B cell (primary cell): ENCODE data around the gene STK38L. TPM values are rescaled to one million over a fixed set of nuclear protein-coding genes. Genes with fewer than 3 reads are reported as not detected.

Experiments used
- ATAC-seq: fragments of 200-7000 bp; cut with Tn5 transposase; one replicate; pipeline ENCODE4 v1.10.0; 2021; ENCODE audit warnings: low read depth, mild to moderate bottlenecking, moderate number of reproducible peaks, moderate library complexity
- CTCF ChIA-PET: fragments of 350-600 bp; sonication (Branson Sonifier 250); formaldehyde crosslinking; loops from one replicate; lab custom pipeline; 2021; ENCODE audit warnings: antibody characterized with exemption, inconsistent platforms; lab: Charles Lee
- POLR2A ChIA-PET: fragments of 350-600 bp; sonication (Branson Sonifier 250); formaldehyde crosslinking; loops from one replicate; lab custom pipeline; 2021; ENCODE audit warnings: antibody characterized with exemption; lab: Charles Lee
- DNase-seq: peaks from one replicate; pipeline ENCODE4 v3.0.0; 2013
- H2AFZ ChIP-seq: 2 replicates; pipeline ENCODE4 v1.6.1; 2012; ENCODE audit warnings: mild to moderate bottlenecking, low read depth, low read length; ENCODE audit not compliant: insufficient read depth, poor library complexity, severe bottlenecking
- H3K27ac ChIP-seq, 2 donors: 1 replicate in 1 of 2; 2 replicates in 1 of 2; pipeline ENCODE4 v1.5.1; 2012 to 2013; ENCODE audit warnings: low read length in 2 of 2, mild to moderate bottlenecking in 2 of 2, moderate library complexity in 1 of 2
- H3K27me3 ChIP-seq, 4 experiments: fragments of 200-600 bp in 1 of 4; sonication (generic) in 1 of 4; replicated peaks in 1 of 4; 1 replicate in 2 of 4; 2 replicates in 2 of 4; pipeline versions ENCODE4 v1.6.1 to v1.7.0; 2013 to 2016; ENCODE audit warnings: low read length in 3 of 4, mild to moderate bottlenecking in 2 of 4, mixed read lengths in 1 of 4, moderate library complexity in 1 of 4; ENCODE audit not compliant: insufficient read depth in 4 of 4, control insufficient read depth in 3 of 4; ENCODE audit errors: control extremely low read depth in 1 of 4
- H3K36me3 ChIP-seq, 2 experiments: replicated peaks in 1 of 2; 1 replicate in 1 of 2; 2 replicates in 1 of 2; pipeline versions ENCODE4 v1.6.1 to v1.7.1; 2013; ENCODE audit warnings: low read length in 1 of 2; ENCODE audit not compliant: insufficient read depth in 2 of 2, control insufficient read depth in 1 of 2; ENCODE audit errors: control extremely low read depth in 1 of 2, extremely low read depth in 1 of 2
- H3K4me1 ChIP-seq, 2 donors: fragments of 200-600 bp in 1 of 2; sonication (generic) in 1 of 2; 1 replicate in 1 of 2; 2 replicates in 1 of 2; pipeline versions ENCODE4 v1.5.1 to v1.6.1; 2013 to 2017; ENCODE audit warnings: low read length in 2 of 2; ENCODE audit not compliant: control insufficient read depth in 2 of 2, insufficient read depth in 2 of 2
- H3K4me2 ChIP-seq: replicated peaks from 2 replicates; pipeline ENCODE3; 2012; ENCODE audit warnings: mild to moderate bottlenecking, low read depth, low read length; ENCODE audit not compliant: poor library complexity, severe bottlenecking
- H3K4me3 ChIP-seq, 5 experiments: fragments of 200-600 bp in 1 of 5; sonication (generic) in 1 of 5; 1 replicate in 3 of 5; 2 replicates in 2 of 5; pipeline versions ENCODE4 v1.5.1 to v1.7.0; 2011 to 2016; ENCODE audit warnings: low read length in 4 of 5, mild to moderate bottlenecking in 4 of 5, low read depth in 2 of 5, control low read depth in 1 of 5, moderate library complexity in 1 of 5; ENCODE audit not compliant: insufficient read depth in 1 of 5; ENCODE audit errors: control extremely low read depth in 1 of 5, extremely low read depth in 1 of 5
- H3K79me2 ChIP-seq: fragments of 200-600 bp; sonication (generic); one replicate; pipeline ENCODE4 v1.6.0; 2016; ENCODE audit warnings: low read length; ENCODE audit not compliant: control insufficient read depth, insufficient read depth
- H3K9ac ChIP-seq: fragments of 200-600 bp; sonication (generic); 2 replicates; pipeline ENCODE4 v1.6.1; 2017; ENCODE audit warnings: mild to moderate bottlenecking, low read length, moderate library complexity
- H3K9me3 ChIP-seq, 3 donors: one replicate each; pipeline versions ENCODE4 v1.6.1 to v1.7.1; 2013; ENCODE audit warnings: low read length in 2 of 3; ENCODE audit not compliant: control insufficient read depth in 2 of 3, insufficient read depth in 1 of 3; ENCODE audit errors: control extremely low read depth in 1 of 3
- H4K20me1 ChIP-seq: 2 replicates; pipeline ENCODE4 v1.6.0; 2012; ENCODE audit warnings: mild to moderate bottlenecking, low read length; ENCODE audit not compliant: insufficient read depth, control insufficient read depth, poor library complexity, severe bottlenecking
- H3K27ac Mint-ChIP-seq: one replicate; pipeline ENCODE4 v1.8.0; 2021; ENCODE audit warnings: mixed read lengths
- H3K27me3 Mint-ChIP-seq: one replicate; pipeline ENCODE4 v1.8.0; 2021; ENCODE audit warnings: mixed read lengths
- H3K4me1 Mint-ChIP-seq: one replicate; pipeline ENCODE4 v1.8.0; 2021; ENCODE audit warnings: mixed read lengths
- H3K4me3 Mint-ChIP-seq: one replicate; pipeline ENCODE4 v1.8.0; 2021; ENCODE audit warnings: mixed read lengths
- H3K9me3 Mint-ChIP-seq: one replicate; pipeline ENCODE4 v1.8.0; 2022; ENCODE audit warnings: mixed read lengths; ENCODE audit not compliant: insufficient read depth
- EZH2 ChIP-seq: IDR thresholded peaks from 2 replicates; pipeline ENCODE4 v1.6.1; 2012; ENCODE audit warnings: borderline replicate concordance, low read depth, mild to moderate bottlenecking, moderate library complexity, low read length; ENCODE audit not compliant: insufficient read depth, poor library complexity, severe bottlenecking
- WGBS: methylation state at CpG from one replicate; pipeline ENCODE4 v1.1.5; 2013; ENCODE audit warnings: missing lambda C conversion rate; ENCODE audit not compliant: insufficient coverage; 5-methylcytosine and 5-hydroxymethylcytosine counted together
- intact Hi-C: fragments of 100-400 bp; cut with micrococcal nuclease; formaldehyde crosslinking; loops from one replicate; pipeline ENCODE4 v1.10.0; 2022
- polyA plus RNA-seq: library from polyadenylated mRNA; depleted of rRNA; stranded (reverse); fragments of >200 nt; gene quantifications from 2 replicates; pipeline ENCODE4 v1.2.3, GENCODE V29; 2012
- total RNA-seq, 2 donors: library from RNA; stranded (reverse); fragments of 120-200 nt in 1 of 2; gene quantifications; 1 replicate in 1 of 2; 2 replicates in 1 of 2; pipeline versions ENCODE4 v1.2.3 to v1.2.4, GENCODE V29; 2013 to 2022
- TF ChIP-seq, protein P1 (sequence below): fragments of 200-600 bp; IDR thresholded peaks from one replicate; pipeline ENCODE4 v1.8.0; 2022; ENCODE audit warnings: antibody characterized with exemption, mild to moderate bottlenecking

The STK38L gene
- total and polyA plus RNA-seq, 2 donors (not counting 1 experiment from before 2014, with no cell fraction given): 5.5 to 21.2 TPM

DNA sequence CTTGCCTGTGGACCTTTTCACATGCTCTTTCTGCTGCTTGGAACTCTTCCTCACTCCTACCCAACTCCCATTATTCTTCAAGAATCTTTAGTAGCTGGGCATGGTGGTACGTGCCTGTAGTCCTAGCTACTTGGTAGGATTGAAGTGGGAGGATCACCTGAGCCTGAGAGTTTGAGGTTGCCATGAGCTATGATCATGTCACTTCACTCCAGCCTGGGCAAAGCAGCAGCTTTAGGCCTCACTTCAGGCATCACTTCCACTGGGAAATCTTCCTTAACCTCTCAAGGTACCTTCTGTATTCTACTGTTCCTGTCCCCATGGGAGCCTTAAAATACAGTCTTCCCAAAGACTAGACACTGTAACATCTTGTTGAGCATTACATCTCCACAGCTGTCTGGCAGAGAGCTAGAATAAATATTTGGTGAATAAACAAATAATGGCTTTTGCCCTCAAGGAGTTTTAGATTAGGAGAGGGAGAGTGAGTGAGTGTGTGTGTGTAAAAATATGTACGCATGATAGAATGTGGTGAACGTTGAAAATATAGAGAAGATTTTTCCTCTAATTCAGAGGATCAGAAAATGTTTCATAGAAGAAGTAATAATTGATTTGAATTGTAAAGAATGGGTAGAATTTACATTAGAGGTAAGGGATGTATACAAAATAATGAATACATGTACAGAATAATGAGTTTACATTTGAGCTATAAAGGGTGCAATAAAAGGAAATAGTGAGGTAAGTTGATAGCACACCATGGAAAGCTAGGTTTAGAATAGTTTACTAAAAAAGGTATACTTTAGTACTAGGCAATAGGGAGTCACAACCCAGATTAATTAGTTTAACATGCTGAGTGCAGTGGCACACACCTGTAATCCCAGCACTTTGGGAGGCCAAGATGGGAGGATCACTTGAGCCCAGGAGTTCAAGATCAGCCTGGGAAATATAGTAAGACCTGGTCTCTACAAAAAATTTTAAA is 59.3 kb downstream of the STK38L start:
- ATAC-seq (no peak), DNase-seq (no peak)
- Histone ChIP-seq H3K4me3 (no peak overlapping the region), H3K79me2 (no peaks in the 10 kb centered on the region), H3K4me2 (no peak overlapping the region), H4K20me1 (no peaks in the 10 kb centered on the region), H3K36me3 (peaks cover 6 to 10% of the 10 kb centered on the region in 2 experiments), H3K9me3 (no peaks in the 10 kb centered on the region), H3K27ac (no peak overlapping the region), H3K27me3 (no peaks in the 10 kb centered on the region), H2AFZ (no peak overlapping the region), H3K4me1 (no peaks in the 10 kb centered on the region), H3K9ac (no peak overlapping the region)
- H3K27ac Mint-ChIP-seq: no peak overlapping the region
- H3K27me3 Mint-ChIP-seq: no peaks in the 10 kb centered on the region
- no peaks in the 10 kb centered on the region for H3K4me1 Mint-ChIP-seq
- H3K9me3 Mint-ChIP-seq: no peaks in the 10 kb centered on the region
- 100% methylated on average over 2 of the region's 3 CpGs for WGBS
- intact Hi-C loops: no loop called here
- ChIA-PET CTCF (interaction anchor here (0.7 to 7.2 kb wide), 13 partner anchors 10 to 448 kb away, joined by 3 to 103 read pairs (median 3); partner anchors contain the start of genes MED21 and TM7SF3), POLR2A (no interaction called here)
- no peak for TF ChIP-seq EZH2
- TF ChIP-seq, protein P1, sequence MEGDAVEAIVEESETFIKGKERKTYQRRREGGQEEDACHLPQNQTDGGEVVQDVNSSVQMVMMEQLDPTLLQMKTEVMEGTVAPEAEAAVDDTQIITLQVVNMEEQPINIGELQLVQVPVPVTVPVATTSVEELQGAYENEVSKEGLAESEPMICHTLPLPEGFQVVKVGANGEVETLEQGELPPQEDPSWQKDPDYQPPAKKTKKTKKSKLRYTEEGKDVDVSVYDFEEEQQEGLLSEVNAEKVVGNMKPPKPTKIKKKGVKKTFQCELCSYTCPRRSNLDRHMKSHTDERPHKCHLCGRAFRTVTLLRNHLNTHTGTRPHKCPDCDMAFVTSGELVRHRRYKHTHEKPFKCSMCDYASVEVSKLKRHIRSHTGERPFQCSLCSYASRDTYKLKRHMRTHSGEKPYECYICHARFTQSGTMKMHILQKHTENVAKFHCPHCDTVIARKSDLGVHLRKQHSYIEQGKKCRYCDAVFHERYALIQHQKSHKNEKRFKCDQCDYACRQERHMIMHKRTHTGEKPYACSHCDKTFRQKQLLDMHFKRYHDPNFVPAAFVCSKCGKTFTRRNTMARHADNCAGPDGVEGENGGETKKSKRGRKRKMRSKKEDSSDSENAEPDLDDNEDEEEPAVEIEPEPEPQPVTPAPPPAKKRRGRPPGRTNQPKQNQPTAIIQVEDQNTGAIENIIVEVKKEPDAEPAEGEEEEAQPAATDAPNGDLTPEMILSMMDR: no peak
- no peak overlapping the region for H3K4me3 Mint-ChIP-seq

DNA sequence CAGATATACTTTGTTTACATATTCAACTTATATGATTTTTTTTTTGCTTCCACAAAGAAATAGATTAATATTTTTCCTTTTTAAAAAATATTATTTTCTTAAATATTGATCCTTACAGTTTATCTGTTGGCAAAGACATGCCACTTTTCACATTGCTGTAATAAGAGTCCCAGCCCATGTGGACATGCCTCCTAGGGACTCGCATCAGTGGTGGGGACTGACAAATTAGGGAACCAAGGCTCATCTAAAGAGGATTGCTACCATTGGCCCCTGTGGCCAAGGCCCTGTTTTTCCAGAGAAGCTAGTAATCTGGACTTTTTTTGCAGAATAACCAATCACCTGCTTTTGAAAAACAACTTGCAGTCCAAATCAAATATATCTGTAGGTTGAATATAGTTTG is 60.8 kb downstream of the STK38L start:
- POLR2A ChIA-PET: no interaction called here
- WGBS: 83% methylated on average over 1 of the region's 1 CpG
- no peak for DNase-seq

More for the DNA sequence above, 60.8 kb downstream of the STK38L start:
- TF ChIP-seq, protein P1: no peak
- TF ChIP-seq EZH2: no peak
- Histone ChIP-seq H3K27ac (no peak overlapping the region), H3K27me3 (no peaks in the 10 kb centered on the region), H3K79me2 (no peaks in the 10 kb centered on the region), H3K4me1 (no peaks in the 10 kb centered on the region), H4K20me1 (no peaks in the 10 kb centered on the region), H3K9me3 (no peaks in the 10 kb centered on the region), H3K36me3 (peaks cover 2 to 9% of the 10 kb centered on the region in 2 experiments), H3K4me3 (no peak overlapping the region), H3K9ac (no peak overlapping the region), H2AFZ (no peak overlapping the region), H3K4me2 (no peak overlapping the region)
- Mint-ChIP-seq H3K27me3 (no peaks in the 10 kb centered on the region), H3K4me3 (no peak overlapping the region), H3K9me3 (no peaks in the 10 kb centered on the region), H3K4me1 (no peaks in the 10 kb centered on the region), H3K27ac (no peak overlapping the region)
- intact Hi-C loops: no loop called here
- CTCF ChIA-PET: interaction anchor here (0.7 to 7.2 kb wide), 22 partner anchors 8 to 472 kb away, joined by 3 to 103 read pairs (median 8); partner anchors contain the start of genes ITPR2, MED21, STK38L and TM7SF3
- no peak for ATAC-seq
